NCI-H1417 (cell line): ENCODE results near the gene CLEC4E.
"Not testable (repeated sequence)": the region's sequence is repeated elsewhere in the genome, so short reads cannot be mapped to it uniquely, and the experiment has no call there.

Source experiments
- DNase-seq, 3 experiments: peaks; one replicate each; lab custom pipeline; 2025; lab: John Stamatoyannopoulos, UW

Gene CLEC4E

DNA sequence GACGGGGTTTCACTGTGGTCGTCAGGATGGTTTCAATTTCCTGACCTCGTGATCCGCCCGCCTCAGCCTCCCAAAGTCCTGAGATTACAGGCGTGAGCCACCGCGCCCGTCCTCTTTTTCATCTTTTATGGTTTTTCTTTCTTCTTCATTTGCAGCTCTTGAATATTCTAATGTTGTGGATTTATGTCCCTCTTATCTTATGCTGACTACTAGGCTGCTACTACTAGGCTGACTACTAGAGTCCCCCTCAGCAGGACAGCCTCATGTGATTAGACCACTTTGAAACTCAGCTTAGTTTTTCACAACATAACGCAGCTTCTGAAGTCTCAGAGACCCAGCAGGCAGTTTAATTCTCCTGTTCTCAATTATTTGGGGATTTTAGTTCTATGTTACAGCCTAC, 857 bp upstream of the CLEC4E start:
- no peak for DNase-seq

DNA sequence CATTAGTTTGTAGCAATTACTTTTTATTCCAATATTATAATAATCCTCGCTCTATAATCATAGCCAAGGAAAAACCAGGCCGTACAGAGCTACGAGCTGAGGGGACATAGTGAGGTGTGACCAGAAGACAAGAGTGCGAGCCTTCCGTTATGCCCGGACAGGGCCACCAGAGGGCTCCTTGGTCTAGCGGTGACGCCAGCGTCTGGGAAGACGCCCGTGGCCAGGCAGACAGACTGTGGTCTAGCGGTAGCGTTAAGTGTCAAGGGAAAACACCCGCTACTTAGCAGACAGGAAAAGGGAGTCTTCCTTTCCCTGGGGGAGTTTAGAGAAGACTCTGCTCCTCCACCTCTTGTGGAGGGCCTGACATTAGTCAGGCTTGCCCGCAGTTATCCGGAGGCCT, 2.9 kb downstream of the CLEC4E start:
- not testable (repeated sequence) for DNase-seq

DNA sequence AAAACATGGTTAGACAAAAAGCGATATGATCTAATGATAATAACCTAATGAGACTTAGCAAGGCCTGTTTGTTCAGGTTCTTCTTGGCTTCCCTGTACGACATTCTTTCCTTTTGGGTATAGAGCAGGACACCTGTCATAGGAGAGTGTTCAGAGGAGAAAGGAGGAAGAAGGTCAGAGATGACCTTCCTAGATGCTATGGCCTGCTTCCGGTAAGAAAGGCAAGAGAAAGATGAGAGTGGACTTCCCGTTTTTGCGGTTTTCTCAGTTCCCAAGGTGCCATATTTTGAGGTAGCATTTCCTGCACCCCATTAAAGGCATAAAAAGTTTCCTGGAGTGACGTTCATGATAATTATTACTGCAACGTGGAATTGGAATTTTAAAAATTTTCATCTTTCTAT, 8.7 kb downstream of the CLEC4E start:
- DNase-seq = no peak

DNA sequence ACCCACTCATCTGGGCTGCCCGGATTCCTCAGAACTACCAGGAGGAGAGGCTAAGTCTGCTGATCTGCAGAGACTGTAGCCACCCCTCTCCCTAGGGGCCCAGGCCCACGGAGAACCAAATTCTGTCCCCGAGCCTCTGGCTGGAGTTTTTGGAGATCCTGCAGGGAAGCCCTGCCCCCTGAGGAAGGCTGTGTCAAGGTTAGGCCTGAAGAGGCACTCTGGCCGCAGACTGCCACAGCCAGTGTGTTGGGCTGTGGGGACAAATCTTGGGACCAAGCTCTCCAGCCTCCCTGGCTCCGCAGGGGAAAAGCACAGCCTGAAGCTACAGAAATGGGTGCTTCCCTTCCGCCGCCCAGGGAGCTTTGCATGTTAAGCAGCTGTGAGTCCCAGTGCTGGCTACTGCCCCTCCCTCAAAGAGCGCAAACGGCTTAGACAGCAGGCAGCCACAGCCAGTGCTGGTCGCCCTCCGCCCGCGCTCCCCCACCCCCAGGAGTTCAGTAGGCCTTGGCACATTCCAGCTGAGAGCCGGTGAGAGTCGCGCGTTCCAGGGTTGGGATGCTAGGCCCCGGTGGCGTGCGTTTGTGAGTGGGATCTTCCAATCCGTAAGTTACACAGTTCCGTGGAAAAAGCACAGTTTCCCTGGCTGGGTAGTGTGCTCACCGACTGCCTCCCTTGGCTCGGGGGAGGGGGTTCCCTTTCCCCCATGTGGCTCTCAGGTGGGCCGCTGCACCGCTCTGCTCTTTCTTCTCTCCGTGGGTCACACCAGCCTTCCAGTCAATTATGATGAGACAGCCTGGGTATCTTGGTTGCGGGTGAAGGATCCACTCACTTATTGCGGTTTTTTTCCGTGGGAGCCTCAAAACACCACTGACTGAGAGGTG, 13.2 kb downstream of the CLEC4E start:
- DNase-seq = no peak

DNA sequence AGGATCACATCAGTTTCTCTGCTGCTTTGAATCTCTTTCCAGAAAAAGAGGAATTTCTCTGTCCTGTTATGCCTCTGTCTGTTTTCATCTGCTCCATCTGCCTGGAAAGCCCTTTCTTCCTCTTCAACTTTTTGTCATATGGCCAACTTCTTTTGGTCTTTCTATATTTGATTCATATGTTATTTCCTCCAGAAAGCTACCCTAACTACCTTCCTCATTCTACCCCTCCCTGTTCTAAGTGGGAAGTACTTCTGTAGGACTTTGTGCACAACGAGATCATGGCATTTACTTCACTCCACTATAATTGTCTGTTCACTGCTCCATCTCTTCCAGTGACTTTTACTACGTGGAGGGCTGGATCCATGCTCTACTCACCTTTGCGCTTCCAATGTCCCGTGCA, 21.5 kb downstream of the CLEC4E start:
- DNase-seq = no peak

DNA sequence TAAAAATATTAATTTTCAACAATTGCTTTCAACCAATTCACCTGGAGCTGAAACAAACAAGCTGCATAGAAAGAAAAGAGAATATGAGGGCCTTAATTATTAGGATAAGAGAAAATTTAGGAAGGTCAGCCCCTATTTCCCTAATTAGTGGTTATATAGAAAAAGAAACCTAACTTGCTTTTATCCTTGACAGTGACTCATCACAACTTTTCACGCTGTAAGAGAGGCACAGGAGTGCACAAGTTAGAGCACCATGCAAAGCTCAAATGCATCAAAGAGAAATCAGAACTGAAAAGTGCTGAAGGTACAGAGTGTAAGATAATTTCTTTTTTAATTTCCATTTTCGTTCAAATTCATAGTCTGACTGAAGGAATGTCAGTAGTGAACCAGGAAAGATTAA, 22.7 kb downstream of the CLEC4E start:
- no peak for DNase-seq

DNA sequence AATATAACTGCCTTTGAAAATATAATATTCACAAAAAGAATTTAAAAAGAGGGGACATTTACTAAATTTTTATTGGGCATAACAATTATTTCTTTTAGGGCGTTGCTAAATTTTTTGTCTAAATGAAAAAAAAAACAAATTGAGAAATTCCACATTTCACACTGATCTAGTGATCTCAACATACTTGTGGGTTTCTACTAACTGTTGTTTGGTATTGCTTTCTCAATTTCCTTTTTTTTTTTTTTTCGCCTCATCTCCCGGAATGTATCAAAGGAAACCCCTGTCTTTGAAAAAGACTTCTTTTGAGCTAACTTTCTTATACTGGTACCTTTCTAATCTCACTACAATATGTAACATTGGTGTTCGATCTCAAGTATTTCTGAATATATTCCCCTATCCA, 27.4 kb downstream of the CLEC4E start, which contains the start of gene CLEC4D:
Gene CLEC4D, plus strand, starts transcription at position 248 of the 400 bp plus-strand sequence. CDS start 230 bp downstream, outside the sequence.
- DNase-seq = no peak

DNA sequence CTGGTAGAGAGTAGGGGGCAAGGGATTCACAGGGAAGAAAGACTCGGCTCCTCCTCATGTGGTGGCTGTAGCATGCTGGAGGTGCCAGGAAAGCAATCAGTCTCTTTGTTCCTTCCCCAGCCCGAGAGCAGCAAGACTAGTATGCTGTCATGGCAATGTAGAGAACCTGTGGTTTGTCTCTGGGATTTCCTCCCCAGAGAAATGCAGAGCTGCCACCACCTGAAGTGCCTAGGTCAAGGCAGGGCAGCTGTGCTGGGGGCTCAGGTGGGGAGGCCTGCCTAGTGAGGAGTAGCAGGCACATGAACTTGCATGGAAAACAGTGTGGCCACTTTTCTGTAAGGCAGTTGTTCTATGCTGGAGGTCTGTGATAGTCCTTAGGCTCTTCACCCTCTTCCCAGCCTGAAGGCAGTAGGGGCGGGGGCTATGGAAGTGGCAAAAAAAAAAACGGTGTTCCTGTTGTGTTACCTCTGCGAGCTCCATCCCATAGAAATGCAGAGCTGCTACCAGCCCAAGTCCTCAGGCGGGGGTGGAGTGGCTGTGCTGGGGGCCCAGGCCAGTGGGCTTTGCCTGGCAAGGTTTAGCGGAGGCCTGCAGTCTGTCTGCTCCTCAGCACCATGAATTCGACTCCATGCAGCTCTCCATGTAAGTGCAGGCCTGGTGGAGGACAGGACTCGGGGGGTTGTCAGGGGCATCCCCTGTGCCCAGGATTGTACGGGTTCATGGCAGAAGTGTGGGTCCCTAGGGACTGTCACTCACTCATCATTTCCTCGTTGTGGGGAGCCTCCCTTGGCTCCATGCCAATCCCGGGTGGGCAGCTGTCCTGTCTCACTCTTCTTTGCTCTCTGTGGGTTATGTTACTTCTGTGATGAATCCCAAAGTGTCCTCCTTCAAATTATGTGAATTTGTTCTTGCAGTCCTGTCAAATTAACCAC, 31.5 kb downstream of the CLEC4E start:
- DNase-seq = no peak

DNA sequence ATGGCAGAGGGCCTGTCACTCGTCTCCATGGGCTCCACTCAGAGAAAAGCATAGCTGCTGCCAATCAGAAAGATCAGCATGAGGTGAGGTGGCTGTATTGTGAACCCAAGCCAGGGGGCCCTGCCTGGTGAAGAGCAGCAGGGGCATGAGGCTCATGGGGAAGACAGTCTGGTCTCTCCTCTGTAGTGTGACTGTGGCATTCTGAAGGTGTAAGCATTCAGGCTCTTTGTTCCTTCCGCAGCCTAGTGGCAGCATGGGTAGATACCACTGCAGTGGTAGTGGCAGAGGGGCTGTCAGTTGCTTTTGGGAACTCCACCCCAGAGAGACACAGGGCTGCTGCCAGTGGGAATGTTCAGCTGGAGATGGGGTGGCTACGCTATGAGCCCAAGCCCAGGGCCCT, 32.5 kb downstream of the CLEC4E start:
- no peak for DNase-seq

DNA sequence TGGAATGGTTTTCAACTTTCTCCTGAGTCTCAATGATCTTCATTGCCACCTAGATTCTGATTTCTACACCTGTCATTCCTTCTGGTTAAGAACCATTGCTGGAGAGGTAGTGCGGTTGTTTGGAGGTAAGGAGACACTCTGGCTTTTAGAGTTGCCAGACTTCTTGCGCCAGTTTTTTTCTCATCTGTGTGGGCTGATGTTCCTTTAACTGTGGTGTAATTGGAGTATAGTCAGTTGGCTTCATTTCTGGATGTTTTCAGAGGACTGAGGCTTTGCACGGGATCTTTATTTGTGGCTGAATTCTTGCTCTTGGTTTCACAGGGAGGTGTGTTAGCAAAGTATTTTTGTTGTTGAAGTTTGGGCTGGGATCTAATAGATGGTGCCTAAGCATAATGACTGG, 33.1 kb downstream of the CLEC4E start:
- no peak for DNase-seq

DNA sequence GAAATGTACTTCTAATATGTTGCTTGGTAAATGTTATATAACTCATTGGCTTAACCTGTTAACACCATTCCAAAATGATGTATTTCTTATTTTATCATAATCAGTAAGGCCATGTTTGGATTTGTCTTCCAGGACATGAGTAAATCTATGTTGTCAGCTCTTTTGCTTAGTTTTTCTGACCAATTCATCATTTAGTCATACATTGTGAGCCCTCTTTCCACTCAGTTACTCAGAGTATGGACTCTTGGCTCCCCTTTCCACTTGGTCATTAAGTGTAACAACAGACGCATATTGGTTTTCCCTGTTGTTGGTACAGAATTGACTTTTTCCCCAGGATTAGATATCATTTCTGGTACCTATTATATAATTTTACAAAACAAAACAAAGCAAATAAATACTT, 36.4 kb downstream of the CLEC4E start:
- no peak for DNase-seq

DNA sequence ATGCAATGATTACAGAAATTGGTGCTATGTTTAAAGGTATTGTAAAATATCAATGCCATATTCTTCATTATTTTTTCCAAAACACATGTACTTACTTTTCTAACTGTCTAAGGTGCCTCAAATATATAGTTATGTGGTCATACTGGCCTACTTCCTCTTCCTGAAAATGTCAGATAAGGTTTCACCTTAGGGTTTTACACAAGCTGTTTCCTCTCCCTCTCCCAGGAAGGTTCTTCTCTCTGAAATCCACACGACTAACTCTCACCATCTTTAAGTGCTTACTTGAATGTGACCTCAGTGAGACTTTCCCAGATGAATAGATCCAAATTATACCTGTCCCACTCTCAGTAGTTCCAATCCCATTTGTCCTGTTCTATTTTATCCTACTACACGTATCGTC, 39.0 kb downstream of the CLEC4E start:
- no peak for DNase-seq

DNA sequence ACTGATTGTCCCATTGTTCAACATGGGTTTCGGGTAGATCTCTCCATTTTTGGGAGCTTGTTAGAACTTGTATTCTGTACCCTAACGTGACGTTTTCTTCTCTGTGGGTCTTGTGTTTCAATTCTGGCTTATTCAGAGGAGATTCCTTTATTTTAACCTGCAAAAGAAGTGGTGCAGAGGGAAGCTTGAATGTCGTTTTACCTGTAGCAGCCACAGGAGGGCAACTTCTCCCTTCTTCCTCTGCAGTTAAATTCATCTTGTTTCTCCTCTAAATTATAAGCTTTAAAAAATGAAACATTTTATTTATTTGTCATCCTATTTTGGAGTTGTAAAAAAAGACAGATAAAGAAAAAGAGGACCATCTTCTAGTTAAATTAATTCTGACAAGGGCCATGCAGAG, 41.1 kb downstream of the CLEC4E start:
- no peak for DNase-seq

DNA sequence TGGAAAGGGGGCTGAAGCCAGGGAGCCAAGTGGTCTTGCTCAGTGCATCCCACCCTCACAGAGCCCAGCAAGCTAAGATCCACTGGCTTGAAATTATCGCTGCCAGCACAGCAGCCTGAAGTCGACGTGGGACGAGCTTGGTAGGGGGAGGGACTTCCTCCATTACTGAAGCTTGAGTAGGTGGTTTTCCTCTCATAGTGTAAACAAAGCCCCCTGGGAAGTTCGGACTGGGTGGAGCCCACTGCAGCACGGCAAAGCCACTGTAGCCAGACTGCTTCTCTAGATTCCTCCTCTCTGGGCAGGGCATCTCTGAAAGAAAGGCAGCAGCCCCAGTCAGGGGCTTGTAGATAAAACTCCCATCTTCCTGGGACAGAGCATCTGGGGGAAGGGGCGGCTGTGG, 44.6 kb downstream of the CLEC4E start:
- DNase-seq = not testable (repeated sequence)

DNA sequence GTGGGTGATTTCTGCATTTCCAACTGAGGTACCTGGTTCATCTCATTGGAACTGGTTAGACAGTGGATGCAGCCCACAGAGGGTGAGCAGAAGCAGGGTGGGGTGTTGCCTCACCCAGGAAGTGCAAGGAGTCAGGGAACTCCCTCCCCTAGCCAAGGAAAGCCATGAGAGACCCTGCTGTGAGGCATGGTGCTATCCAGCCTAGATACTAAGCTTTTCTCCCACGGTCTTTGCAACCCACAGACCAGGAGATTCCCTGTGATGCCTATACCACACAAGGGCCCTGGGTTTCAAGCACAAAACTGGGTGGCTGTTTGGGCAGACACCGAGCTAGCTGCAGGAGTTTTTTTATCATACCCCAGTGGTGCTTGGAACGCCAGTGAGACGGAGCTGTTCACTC, 45.0 kb downstream of the CLEC4E start:
- DNase-seq = not testable (repeated sequence)

DNA sequence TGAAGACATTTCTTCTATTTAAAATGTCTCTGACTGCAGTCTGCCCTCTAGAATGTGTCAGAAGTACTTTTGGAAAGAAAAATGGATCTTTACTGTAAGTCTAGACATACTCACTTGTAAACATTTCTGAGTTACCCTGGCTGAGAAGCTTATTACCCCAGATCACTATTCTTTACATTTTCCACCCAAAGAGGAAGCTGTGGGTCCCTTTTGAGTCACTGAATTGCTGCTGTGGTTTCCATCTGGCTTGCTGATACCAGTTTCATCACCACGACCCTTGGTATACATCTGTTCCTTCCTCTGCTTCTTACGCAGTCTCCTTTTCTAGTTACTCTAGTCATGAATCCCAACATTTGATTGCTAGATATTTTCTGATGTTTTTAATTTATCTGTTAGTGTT, 47.6 kb downstream of the CLEC4E start:
- no peak for DNase-seq

DNA sequence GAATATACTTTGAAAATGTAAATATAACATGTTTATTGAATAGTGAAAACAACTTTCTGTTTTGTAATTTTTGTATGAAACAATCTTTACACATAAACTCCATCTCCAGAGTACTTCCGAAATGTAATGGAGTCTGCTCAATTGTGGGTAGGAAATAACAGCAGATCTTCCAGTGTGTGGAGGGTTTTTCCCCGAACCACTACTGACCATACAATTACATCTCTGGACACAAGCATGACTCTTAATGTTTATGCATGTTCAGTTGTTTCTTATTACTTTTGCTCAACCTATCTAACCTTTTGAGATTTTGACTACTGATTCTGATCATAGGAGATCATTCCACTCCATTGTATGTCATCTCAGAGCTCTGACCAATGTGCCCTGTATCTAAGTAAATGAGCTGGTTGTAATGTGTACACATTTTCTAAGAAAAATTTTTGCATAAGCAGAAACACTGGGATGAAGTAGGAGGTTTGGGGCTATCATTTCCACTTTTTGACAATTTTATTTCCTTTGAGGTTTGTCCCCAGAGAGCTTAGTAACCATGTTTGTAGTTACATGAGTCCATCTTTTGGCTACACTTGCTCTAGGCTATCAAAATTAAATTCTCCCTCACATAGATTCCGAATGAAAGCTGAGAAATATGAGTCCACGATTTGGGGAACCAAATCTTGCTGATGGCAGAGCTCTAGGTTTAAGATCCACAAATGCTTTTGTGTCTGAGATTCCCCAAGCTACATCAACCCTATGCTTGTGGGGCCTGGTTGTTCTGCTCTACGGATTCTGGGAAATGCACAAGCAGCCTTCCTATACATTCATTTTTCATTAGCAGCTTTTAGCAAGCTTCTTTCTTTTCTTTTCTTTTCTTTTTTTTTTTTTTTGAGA, 48.8 kb downstream of the CLEC4E start:
- no peak for DNase-seq
